NOMO-1 (cell line): Measurements from ENCODE around the gene CCDC3.

Source experiments
- DNase-seq, 2 experiments: peaks; one replicate each; lab custom pipeline; 2025; ENCODE audit not compliant: unreplicated experiment in 2 of 2; lab: John Stamatoyannopoulos, UW

CCDC3 gene

DNA sequence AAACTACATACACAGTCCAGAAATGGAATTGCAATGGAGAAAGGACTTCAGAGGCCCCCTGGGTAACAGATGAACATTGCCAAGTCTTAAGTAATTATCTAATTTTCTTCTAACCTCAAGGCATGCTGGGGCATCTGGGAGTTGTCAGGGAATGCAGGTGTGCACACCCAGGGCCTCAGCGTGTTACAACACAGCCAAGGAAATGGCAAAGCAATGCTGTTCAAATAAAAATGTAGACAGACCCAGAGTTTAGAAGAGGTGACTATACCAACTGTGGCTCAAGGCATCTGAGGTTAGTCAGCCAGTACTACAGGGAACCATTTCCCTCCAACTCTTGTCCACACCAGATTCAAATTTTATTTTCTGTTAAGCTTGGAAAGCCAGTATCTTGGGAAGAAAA, 73.6 kb downstream of the CCDC3 start:
- DNase-seq, result no peak

DNA sequence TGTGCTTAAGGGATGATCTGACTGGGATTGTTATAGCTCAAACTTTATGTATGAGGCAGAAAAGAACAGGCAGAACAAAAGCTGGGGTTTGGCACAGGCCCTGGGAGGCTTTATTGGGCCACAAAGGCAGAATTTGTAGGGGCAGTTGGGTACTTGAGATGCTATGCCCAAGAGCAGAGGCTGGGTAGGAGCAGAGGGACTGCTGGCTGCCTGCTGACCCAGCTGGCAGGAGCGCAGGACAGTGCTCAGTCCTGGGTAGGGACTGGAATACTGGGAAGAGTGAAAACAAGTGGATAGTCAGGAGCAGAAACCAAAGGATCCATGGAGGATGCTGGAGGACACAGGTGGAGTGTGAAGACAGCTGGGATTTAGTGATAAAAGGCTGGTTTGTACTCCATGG, 75.7 kb downstream of the CCDC3 start:
- no peak for DNase-seq

DNA sequence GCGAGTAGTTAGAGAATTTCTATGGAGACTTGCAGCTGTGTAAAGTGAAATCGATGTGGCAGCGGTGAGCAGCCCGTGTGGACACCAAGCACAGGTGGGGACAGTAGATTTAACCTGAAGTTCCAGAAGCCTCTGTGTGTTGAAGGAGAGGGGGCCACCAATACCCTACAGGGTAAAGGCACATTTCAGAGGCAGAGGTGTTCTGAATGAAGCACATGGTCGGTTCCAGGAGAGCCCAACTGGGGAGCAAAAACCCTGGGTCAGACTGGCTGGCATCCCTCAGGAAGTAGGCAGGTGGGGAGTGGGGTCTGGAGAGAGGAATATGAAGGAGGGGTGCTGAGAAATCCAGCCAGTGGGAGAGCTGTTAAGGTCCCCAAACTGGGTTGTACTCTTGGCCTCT, 76.6 kb downstream of the CCDC3 start:
- DNase-seq, result no peak

DNA sequence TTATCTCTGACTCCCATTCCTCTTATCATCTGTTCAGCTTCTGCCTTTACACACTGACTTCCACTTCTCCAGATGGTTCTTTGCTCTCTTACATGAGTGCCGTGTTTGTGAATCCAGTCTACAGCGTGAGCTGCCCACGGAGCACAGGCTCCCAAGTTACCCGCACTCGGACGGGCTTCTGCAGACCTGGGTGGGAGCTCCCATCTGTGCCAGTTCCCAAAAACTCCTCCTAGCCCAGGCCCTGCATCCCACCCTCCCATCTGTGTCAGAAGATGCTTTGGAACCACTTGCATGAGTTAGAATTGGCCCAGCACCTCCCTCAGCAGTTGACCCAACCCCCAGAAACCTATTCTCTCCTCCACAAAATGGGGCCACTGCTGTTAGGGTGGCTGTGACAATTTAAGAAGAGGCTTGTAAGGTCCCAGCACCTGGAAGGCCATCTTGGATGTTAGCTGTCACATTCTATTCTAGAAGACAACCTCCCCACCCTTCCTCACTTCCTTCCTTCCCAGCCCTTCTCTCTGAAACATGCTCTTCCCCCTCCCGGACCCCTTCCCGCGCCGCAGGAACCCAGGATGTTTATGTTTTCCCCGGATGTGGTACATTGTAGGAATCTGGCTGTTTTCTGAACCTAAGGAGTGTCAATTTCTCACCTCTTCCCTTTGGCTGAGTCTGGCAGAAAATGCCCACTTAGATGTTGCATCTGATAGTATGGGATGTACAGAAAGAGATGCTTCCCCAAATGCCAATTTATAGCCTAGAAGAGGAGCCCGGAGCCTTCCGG, 79.2 kb downstream of the CCDC3 start:
- DNase-seq, result no peak

DNA sequence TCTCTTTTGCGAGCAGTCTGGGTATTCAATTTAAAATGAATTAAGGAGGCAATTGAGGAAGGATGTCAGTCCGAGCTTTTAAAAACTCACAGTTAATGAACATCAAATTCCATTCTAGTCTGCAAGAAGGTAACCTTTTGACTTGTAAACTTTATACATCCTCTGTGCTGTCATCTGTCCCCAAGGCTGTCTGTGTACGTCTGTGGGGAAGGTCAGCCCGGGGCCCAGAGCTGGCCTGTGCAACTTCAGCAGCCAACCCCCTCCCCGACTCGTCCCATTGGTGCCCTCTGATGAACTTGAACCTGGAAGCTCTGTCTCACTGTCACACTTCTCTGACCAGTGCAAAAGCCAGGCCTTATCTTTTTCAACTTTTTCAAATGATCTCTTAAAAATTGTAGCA, 80.3 kb downstream of the CCDC3 start:
- DNase-seq, result no peak

DNA sequence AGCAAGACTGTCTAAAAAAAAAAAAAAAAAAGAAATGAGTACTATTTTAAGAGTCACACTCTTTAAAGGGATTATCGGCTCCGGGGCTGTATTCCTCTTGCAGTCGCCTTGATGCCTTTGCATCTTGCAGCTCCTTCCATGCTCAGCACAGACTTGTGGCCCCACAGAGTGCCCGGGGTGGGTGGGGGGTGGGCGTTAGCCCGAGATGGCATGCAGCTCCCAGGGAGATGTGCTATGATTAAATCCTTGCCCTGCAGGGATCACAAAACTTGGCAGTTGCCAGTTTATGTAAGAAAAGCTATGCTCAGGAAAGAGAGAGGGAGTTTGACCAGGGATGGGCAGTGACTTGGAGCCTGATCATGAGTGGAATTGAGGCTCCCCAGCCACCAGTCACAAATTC, 81.9 kb downstream of the CCDC3 start:
- no peak for DNase-seq

DNA sequence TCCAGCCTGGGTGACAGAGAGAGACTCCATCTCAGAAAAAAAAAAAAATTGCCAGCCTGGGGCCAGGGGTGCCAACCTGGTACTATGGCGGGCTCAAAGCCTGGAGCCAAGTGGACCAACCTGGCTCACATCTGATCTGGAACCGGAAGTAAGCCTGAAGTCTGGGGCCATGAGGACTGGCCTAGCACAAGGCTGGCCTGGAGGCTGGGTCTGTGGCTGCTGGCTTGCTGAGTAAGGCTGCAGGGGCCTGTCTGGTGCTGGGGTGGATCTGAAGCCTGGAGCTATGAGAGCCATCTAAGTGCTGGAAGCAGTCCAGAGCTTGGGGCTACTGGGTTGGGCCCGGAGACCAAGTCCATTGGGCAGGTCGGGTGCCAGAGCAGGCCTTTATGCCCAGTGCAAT, 84.9 kb downstream of the CCDC3 start:
- no peak for DNase-seq

DNA sequence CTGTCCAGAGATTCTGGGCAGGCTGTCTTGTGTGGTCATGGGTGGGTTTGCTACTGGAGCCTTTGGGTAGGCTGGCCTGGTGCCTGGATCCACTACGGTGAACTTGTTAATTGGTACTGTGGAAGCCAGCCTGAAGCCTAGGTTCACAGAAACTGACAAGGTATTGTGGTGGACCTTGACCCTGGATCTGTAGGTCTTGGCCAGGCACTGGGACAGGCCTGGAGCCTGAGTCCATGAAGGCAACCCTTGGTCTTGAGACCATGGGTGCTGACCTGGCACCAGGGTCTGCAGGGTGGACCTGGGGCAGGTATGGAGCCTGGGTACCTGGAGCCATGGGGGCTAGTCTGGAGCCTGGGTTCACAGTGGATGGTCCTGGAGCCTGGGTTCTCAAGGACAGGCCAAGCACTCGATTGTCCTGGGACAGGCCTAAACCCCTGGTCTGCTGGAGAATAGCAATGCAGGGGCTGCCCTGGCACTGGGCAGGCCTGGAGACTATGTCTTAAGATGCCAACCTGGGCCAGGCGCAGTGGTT, 85.8 kb downstream of the CCDC3 start:
- no peak for DNase-seq

DNA sequence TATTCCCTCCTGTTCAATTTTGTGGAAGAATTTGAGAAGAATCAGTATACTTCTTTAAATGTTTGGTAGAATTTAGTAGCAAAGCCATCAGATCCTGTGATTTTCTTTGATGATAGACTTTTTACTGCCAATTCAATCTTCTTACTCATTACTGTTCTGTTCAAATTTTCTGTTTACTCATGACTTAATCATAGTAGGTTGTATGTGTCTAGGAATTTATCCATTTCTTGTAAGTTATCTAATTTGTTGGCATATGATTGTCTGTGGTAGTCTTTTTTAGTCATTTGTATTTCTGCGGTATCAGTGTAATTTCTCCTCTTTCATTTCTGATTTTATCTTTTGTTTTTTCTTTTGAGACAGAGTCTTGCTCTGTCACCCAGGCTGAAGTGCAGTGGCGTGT, 87.4 kb downstream of the CCDC3 start:
- no peak for DNase-seq

DNA sequence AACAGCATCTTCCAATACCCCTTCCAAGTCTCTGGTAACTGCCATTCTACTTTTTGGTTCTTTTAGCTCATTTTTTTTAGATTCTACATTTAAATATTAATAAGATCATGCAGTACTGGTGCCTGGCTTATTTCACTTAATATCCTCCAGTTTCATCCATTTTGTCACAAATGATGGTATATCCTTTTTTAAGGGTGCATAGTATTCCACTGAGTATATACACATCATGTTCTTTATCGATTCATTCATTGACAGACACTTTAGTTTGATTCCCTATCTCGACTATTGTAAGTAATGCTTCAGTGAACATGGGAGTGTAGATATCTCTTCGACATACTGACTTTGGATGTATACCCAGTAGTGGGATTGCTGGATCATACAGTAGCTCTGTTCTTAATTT, 89.7 kb downstream of the CCDC3 start:
- DNase-seq, result no peak

DNA sequence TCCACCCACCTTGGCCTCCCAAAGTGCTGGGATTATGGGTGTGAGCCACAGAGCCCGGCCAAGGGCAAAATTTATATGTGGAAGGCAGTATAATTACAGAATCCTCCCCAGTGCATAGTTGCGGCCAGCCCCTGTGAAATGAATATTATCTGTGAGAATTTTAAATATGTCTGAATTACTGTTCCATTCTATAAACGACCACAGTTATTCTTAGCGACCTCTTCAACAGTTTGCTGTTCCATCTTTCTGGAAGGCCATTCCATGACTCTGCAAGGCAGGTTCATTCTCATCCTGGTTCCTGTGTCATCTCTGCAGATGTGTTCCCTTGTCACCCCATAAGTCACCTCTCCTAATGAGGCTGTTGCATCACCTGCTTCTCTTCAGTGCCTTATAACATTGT, 90.7 kb downstream of the CCDC3 start:
- DNase-seq, result no peak

DNA sequence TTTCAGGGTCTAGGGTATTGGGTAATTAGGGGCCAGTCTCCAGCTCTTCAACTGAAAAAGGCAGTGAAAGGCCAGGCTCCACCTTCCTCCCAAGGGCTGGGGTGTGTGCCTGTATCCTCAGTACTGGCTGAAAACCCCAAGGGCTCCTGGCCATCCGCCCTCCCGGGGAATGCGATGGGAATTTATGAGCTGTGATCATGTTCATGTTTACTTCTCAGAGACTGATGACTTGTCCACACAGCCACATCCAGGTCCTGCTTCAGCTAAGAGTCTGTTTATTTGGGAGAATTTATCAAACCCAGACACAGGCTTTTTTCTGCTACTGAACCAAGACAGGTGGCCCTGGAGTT, 91.7 kb downstream of the CCDC3 start:
- no peak for DNase-seq

DNA sequence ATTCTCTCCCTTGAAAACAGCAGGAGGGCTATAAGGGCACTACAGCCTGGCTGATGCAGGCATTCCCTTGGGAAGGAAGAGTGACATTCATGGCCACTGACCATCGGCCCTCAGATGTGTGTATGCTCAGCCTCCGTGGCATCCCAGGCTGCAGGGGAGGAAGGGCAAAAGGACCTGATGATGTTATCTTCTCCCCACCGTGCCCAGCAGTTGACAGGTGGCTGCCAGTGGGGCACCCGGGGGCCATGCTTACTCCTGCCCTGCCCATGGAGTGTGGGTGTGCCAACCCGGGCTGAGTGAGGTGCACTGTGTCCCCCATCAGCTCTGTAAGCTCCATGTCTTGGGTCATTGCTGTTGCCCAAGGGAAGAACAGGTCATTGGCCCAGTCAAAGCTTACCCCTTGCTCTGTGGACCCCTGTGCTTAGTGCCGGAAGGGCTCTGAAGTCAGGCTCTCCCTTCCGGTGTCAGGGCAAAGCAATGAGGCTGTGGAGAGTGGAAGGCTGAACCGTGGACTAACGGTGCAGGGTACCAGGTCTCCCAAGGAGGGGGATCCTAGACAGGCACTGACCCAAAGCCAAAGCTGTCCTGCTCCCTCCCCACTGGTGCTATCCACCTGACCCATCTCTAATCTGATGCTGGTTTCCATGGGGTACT, 92.2 kb downstream of the CCDC3 start:
- DNase-seq, result no peak

DNA sequence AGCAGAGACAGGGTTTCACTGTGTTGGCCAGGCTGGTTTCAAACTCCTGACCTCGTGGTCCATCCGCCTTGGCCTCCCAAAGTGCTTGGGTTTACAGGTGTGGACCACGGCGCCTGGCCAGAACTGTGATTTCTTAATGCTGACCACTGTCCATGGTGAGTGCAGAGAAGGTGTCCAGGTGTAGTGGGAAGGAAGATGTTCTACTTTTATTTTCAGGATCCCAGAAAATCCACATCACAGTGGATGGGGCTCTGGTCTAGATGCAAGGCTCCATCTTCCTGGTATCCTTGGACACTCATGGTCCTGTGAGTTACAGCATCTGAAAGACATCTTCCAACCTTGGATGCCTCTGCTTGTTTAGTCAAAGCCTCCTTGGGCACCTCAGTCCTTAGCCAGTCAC, 92.7 kb downstream of the CCDC3 start:
- no peak for DNase-seq

DNA sequence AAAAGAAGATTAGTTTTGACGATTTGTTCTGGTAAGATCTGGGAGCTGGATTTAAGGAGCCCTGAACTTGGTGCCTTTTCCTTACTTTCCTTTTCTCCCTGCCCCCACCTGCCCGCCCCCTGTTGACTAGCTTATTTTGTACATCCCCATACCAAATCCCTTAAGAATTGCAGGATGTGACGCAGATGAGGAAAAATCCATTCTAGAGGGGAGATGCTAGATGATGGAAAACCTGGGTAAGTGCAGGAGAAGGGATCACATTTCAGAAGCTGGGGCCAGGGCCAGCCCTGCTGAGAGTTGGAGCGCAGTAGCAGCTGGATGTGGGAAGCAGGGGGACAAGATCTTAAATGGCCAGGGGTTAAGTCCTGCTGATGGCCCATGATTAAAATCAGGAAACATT, 93.9 kb downstream of the CCDC3 start:
- no peak for DNase-seq

DNA sequence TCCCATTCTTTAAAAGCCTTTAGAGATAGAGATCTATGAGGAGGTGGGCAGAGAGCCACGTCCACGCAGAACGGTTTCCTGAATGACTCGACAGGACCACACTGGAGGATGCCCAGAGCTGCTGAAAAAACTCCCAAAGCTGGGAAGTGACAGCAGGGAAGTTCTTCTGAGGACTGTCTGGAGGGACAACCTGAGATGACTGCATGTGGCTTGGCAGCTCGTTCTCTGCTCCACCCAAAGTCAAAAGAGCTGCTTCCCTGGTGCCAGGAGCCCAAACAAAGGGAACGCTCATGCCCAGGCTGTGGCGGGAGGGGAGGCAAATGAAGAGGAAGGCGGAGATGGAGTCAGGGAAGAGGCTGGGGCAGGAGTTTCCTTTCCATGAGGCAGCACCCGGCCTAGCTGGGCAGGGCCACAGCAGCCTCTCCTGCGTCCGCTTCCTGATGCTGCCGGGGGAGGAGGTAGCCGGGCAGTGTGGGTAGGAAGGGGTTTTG, 95.4 kb downstream of the CCDC3 start:
- DNase-seq, result no peak

DNA sequence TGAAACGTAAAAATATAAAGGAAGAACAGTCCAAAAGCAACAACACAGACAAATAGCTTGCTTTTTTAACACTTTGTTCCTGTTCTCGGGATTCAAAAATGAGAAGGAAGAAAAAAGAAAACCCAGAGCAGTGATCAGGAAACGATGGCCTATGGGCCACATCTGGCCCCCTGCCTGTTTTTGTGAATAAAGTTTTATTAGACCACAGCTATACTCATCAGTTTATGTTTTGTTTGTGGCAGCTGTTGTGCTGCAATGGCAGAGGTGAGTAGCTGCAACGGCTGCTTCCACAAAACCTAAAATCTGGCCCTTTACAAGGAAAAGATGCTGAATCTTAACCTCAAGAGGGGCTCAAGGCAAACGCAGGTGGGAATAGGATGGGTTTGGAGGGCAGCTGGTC, 96.4 kb downstream of the CCDC3 start:
- DNase-seq, result no peak

DNA sequence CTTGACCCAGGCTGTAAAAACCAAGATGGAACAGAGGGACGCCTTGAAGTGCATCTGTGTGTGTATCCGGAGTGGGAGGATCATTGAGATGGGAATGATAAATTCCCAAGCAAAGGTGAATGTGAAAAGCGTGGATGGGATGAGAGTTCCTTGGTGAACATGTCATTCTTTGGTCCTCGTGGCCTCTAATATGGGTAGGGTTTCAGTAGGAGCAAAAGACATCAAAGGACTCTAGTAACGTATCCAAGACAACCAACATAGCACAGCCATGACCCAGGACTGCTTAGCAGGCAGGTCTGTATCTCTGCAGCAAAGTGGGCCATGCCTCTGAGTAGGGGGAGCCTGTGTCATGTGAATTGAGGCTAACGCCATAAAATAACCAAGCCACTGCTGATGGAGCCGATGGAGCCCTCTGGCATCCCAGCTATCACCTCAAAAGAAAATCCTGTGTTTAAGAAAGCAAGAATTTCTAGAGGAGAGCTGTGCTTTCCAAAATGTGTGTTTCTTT, 98.6 kb downstream of the CCDC3 start:
- DNase-seq, result no peak

DNA sequence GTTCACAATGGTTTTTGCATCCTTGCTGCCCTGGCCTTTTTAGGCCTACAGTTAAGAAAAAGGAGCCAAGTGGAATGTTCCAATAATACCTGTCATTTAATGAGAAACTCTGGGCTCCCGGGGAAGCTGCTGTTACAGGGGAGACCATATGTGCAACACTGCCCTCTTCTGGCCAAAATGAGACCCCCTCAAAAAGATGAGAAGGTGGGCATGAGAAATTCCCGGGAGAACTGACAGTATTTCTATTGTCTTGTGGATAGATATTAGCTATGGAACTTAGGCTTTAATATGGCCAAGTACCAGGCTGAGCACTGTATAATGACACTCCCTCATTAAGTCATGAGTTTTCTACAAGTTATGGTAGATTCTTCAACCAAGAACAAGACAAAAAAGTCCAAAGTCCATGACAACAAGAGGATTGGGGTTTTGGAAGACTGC, 99.4 kb downstream of the CCDC3 start:
- DNase-seq, result peak in 1 of 2 experiments; percentile 19

DNA sequence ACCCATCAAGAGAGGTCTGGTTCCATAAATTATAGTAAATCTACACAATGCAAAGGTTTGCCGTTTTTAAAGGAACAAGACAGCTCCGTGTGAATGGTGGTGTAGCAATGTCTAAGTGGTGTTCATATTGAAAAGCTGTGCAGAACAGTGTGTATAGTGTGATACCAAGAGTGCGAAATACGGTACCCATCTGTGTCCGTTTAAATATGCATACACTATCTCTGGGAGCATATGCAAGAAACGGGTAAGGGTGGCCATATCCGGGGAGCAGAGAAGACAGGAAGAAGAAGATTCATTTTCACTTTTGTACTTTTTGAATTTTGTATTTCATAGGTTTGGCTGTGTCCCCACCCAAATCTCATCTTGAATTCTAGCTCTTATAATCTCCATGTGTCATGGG, 102.0 kb downstream of the CCDC3 start:
- no peak for DNase-seq

DNA sequence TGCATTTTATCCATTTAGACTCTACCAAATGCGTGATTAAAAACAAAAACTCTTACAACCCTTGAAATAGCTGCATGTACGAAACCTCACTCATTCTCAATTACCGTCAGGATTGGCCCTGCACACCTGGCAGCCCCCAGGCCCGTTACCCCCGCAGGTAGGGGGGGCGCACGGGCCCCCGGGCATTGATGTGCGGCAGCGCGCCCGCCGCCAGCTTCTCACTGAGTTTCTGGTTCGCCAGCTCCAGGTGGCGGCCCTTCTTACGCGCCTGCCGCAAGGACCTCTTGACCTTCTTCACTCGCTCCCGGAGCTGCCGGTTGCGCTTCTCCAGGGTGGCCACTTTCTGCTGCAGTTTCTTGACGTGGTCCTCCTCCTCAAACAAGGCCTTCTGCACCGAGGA, 103.2 kb downstream of the CCDC3 start:
- no peak for DNase-seq

DNA sequence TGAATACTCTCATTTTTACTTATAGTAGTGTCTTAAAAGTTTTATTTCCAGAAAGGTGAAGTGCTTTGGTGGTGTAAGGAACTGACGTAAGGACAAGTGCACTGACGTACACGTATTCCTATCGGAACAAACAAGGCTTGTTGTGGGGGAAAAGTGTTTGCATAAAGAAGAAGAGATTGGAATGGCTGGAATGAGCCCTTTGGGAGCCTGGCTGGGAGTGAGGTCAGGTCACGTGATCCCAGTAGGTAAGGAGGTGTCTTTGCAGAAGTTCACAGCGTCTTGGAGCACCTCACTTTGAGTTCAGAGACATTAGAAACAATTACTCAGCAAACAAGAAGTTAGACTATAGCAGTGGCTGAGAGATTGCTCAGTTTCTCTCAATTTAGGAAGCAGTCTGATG, 104.2 kb downstream of the CCDC3 start:
- no peak for DNase-seq
